GM13977 (cell line): ENCODE data around the gene SLC26A6.
A peak's percentile ranks its signal among the peaks of the same experiment; 100 is the strongest.

Experiments
- DNase-seq: peaks from one replicate; pipeline ENCODE4 v3.0.0; 2012; ENCODE audit warnings: low spot score
- in situ Hi-C: fragments of 300-500 bp; cut with MboI; formaldehyde crosslinking; loops from one replicate; pipeline ENCODE4 v1.12.0; 2022; ENCODE audit warnings: low sequenced_read_pairs, low pct_unique_long_range_greater_than_20kb, mixed read lengths, inconsistent platforms; ENCODE audit not compliant: unreplicated experiment
- TF ChIP-seq, protein P1 (sequence below): IDR thresholded peaks from 2 replicates; pipeline ENCODE4 v1.5.1; 2012; ENCODE audit warnings: mild to moderate bottlenecking, control low read depth; ENCODE audit not compliant: insufficient read depth; ENCODE audit errors: extremely low read depth, missing control alignments

The SLC26A6 gene

DNA sequence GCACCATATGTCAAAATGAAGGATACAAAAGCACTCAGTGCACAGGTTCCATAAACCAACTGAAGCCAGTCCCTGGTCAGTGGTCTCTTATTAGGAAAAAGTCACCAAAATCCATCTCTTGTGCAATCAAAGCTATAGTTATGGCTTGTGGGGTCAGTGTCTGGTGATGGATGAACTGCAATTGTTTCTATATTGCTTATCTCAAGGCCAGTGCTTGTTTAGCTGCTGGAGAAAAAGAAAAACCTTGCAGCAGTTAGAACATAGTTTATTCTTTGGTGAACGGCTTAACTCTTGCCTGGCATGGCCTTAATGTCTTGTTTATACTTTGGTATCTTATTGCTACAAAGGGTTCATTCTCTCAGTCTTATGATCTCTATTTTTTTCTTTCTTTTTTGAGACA, 23.0 kb downstream of the SLC26A6 start:
- in situ Hi-C loops, result no loop called here
- TF ChIP-seq, protein P1, sequence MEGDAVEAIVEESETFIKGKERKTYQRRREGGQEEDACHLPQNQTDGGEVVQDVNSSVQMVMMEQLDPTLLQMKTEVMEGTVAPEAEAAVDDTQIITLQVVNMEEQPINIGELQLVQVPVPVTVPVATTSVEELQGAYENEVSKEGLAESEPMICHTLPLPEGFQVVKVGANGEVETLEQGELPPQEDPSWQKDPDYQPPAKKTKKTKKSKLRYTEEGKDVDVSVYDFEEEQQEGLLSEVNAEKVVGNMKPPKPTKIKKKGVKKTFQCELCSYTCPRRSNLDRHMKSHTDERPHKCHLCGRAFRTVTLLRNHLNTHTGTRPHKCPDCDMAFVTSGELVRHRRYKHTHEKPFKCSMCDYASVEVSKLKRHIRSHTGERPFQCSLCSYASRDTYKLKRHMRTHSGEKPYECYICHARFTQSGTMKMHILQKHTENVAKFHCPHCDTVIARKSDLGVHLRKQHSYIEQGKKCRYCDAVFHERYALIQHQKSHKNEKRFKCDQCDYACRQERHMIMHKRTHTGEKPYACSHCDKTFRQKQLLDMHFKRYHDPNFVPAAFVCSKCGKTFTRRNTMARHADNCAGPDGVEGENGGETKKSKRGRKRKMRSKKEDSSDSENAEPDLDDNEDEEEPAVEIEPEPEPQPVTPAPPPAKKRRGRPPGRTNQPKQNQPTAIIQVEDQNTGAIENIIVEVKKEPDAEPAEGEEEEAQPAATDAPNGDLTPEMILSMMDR, result no peak
- DNase-seq, result no peak

DNA sequence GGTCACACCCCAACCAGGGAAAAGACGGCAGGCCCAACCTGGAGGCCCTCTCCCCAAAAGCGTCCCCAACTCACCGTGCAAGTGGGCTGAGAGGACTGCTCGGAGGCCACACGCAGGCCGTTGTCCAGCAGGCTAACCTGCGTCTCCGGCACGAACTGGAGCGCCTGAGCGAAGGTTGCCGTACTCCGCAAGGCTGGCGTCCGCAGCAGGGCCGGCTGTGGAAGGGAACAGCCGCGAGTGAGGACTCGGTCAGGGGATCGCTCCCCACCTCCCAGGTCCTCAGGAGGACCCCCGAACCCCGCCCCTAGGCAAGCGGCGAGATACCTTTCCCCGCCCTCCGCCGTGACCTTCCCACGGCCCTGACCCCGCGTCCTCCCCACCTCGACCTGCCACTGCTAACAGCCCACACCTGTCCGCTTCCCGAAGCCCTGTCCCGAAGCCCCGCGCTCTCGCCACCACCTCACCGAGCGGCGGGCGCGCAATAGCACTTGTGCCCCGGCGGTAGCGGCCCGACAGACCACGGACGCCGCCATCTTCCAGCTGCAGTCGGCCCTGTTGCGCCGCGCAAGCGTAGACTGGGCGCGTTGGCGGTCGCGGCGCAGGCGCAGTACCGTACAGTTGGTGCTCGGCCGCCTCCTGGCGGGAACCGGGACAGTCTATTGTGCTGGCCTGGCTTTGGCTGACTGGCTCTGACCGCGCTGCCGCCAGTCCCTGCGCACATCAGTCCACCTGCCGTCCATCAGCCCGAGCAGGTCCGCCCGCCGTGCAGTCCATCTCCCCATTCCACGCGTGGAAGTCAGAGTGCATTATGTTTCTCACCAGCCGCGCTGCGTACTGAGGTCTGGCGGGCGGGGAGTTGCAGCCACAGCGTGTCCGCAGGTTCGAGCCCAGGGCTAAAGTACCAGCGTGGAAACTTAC, 25.9 kb downstream of the SLC26A6 start, which contains the start of gene UQCRC1:
Gene UQCRC1, minus strand, starts transcription at position 559 of the 918 bp plus-strand sequence. Its CDS starts 26 bp downstream, at position 533.
- peak; percentile 97 for DNase-seq
- in situ Hi-C loops, result no loop called here
- TF ChIP-seq, protein P1, result peak; percentile 75

DNA sequence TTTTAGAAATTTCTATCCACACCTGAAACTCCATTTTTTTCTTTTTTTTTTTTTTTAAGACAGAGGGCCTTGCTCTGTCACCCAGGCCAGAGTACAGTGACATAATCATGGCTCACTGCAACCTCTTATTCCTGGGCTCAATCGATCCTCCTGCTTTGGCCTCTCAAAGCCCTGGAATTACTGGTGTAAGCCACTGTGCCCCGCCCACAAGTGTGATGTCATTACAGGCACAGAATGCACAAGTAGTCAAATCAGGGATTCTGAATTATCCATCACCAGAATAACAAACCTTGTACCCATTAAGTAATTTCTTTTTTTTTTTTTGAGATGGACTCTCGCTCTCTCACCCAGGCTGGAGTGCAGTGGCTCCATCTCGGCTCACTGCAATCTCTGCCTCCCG, 27.7 kb downstream of the SLC26A6 start:
- in situ Hi-C loops, result no loop called here
- TF ChIP-seq, protein P1, result no peak
- no peak for DNase-seq

DNA sequence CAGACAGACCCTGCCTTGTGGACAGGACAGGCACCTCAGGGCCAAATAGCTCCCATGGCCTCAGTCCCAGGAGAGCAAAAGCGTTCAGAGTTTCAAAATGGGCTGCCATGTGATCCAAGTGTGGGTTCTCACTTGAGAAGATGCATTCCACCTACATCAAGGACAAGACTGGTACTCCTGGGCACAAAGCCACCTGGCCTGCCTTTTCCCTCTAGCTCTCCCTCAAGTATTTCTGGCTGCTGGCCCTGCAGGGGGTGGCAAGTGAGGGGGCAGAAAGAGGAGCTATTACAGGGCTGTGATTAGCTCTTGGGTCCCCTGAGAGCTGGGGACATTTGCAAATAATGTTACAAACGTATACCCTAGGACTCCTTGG, 33.7 kb downstream of the SLC26A6 start:
- in situ Hi-C loops, result no loop called here
- TF ChIP-seq, protein P1, result no peak
- no peak for DNase-seq

DNA sequence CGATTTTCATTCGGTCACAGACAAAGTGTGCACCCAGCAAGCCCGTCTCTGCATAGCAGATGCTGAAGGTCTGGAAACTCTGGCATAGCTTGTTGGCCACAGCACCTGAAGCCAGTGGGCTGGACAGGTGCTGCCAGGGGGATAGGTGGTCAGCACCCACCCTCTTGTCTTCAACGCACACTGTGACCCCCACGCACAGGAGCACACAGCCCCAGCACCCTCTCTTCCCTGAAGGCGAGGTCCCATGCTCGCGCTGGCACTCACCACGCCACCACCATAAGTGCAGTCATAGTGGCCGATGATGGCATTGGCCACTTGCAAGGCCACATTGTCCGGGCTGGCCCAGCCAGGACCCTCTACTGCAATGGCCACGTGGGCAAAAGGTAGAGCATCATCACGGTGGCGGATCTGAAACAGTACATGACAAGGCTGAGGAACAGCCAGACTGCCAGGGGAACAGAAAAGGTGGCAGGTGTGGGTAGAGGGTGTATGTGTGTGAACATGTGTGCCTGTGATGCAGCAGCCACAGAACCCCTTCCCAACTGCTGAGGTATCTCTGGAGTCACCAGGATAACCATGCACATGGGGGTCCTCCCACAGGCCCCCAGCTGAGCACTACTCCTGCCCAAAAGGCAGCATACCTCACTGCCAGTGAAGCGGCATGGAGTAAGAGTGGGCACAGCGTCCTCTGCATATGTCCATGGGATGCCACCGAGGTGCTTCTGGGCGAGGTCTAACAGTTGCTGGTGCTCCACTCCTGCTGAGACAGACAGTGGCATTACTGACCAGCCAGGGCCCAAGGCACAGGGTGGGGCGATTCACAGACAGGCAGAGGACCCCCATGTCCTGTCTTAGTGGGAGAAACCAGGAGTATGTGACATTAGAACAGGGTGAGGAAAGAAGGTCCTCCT, 34.3 kb downstream of the SLC26A6 start:
- TF ChIP-seq, protein P1, result no peak
- in situ Hi-C loops, result no loop called here

DNA sequence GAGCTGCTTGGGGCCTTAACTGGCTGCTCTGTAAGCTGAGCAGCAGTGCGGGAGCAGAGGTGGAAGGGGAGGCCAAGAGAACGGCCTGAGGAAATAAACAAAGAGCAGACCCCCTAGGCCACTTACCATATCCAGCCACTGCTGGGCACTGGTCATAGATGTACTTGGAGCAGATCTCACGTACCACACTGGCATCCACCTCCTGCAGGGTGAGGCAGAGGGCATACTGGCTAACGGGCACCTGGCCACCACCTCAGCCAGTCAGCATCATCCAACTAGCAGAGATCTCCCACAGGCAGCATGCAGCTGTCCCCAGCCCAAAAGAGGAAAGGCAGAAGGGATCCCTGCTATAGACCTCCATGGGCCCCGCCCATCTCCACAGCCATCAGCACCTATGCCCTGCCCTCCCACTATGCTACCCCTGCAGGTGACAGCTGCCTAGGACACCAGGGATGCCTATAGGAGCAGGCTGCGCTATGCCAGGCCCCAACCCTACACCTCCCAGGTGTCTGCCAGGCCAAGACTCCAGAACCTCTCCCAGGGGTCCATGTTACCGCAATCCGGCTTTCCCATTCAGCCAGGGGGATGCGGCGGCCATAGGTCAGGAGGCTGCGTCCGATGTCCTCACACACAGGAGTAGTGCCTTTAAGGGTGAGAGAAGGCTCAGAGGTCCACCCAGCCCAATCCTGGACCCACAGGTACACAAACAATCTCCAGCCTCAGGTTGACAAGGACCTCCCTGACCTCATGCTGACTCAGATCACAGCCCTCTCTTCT, 35.6 kb downstream of the SLC26A6 start:
- TF ChIP-seq, protein P1, result no peak
- DNase-seq, result no peak
- in situ Hi-C loops, result no loop called here

More for the DNA sequence above, 34.3 kb downstream of the SLC26A6 start:
- no peak for DNase-seq
